A549 (cell line): ENCODE results near the gene MACROD1. TPM values are rescaled to one million over a fixed set of nuclear protein-coding genes. Genes with fewer than 3 reads are reported as not detected.

Experiments used
- ATAC-seq, 2 experiments: fragments of 200-7000 bp in 1 of 2; fragments of >200 bp in 1 of 2; cut with Nextera tagmentation in 1 of 2; cut with Tn5 transposase in 1 of 2; 3 replicates each; pipeline versions ENCODE4 v1.8.0 to v1.9.1; 2018 to 2020; ENCODE audit warnings: mild to moderate bottlenecking in 1 of 2, moderate library complexity in 1 of 2
- CTCF ChIA-PET: fragments of 300-600 bp; sonication (Branson Sonifier 250); formaldehyde crosslinking; extraction: SDS; loops from one replicate; lab custom pipeline; 2021; ENCODE audit warnings: antibody characterized with exemption, inconsistent platforms; lab: Yijun Ruan, JAX
- POLR2A ChIA-PET: fragments of 350-600 bp; formaldehyde crosslinking; extraction: SDS; loops from one replicate; lab custom pipeline; 2021; ENCODE audit warnings: antibody characterized with exemption, inconsistent platforms; lab: Yijun Ruan, JAX
- DNase-seq, 2 experiments: peaks; one replicate each; pipeline versions ENCODE4 v3.0.0 to v3.0.0-alpha.2; 2011 to 2016; ENCODE audit warnings: low read depth in 1 of 2, low spot score in 1 of 2
- FAIRE-seq: peaks from 2 replicates; lab custom pipeline; 2011; peaks lifted over from hg19 to GRCh38; lab: Jason Lieb, UNC
- H3K27ac ChIP-seq, 2 experiments: fragments of >200 bp; sonication (Bioruptor Twin); formaldehyde crosslinking; 3 replicates each; pipeline ENCODE4 v1.5.1; 2016 to 2017
- H3K4me1 ChIP-seq: fragments of >200 bp; sonication (Bioruptor Twin); formaldehyde crosslinking; 3 replicates; pipeline ENCODE4 v1.6.1; 2016
- H3K4me2 ChIP-seq: fragments of >200 bp; sonication (Bioruptor Twin); formaldehyde crosslinking; 3 replicates; pipeline ENCODE4 v1.6.1; 2016
- H3K4me3 ChIP-seq: fragments of >200 bp; sonication (Bioruptor Twin); formaldehyde crosslinking; 3 replicates; pipeline ENCODE4 v1.5.1; 2016
- H3K9me3 ChIP-seq: fragments of >200 bp; sonication (Bioruptor Twin); formaldehyde crosslinking; 3 replicates; pipeline ENCODE4 v1.6.1; 2016
- CTCF ChIP-seq: fragments of >200 bp; sonication (Bioruptor Twin); formaldehyde crosslinking; IDR thresholded peaks from 3 replicates; pipeline ENCODE4 v1.5.1; 2016
- E2F6 ChIP-seq: IDR thresholded peaks from 2 replicates; pipeline ENCODE4 v1.6.1; 2012; ENCODE audit warnings: low read depth, borderline replicate concordance
- FOSL2 ChIP-seq, 2 experiments: fragments of 450-650 bp in 1 of 2; fragments of >200 bp in 1 of 2; sonication (Bioruptor Twin) in 1 of 2; formaldehyde crosslinking; IDR thresholded peaks; 2 replicates each; pipeline versions ENCODE4 v1.5.0 to v1.6.1; 2016 to 2020; ENCODE audit warnings: mild to moderate bottlenecking in 1 of 2, moderate library complexity in 1 of 2
- HOXB5 ChIP-seq: fragments of 250-450 bp; sonication (Bioruptor Pico); IDR thresholded peaks from 2 replicates; pipeline ENCODE4 v1.5.0; 2020; ENCODE audit warnings: mild to moderate bottlenecking, moderate library complexity
- MAZ ChIP-seq: fragments of 150-350 bp; IDR thresholded peaks from 2 replicates; pipeline ENCODE4 v1.6.1; 2014; ENCODE audit warnings: antibody characterized with exemption, low read depth, low read length, borderline replicate concordance
- TP53 ChIP-seq: fragments of 250-450 bp; sonication (Bioruptor Pico); IDR thresholded peaks from 2 replicates; pipeline ENCODE4 v1.5.0; 2021; ENCODE audit warnings: mild to moderate bottlenecking, moderate library complexity
- USF2 ChIP-seq: fragments of 450-650 bp; IDR thresholded peaks from 2 replicates; pipeline ENCODE4 v1.6.1; 2014; ENCODE audit warnings: antibody characterized with exemption
- ZSCAN20 ChIP-seq: fragments of 250-450 bp; sonication (Bioruptor Pico); IDR thresholded peaks from 2 replicates; pipeline ENCODE4 v1.8.0; 2022; ENCODE audit warnings: mild to moderate bottlenecking, moderate library complexity
- WGBS: methylation state at CpG from one replicate; pipeline ENCODE4 v1.1.6; 2017; ENCODE audit errors: missing lambda C conversion rate; 5-methylcytosine and 5-hydroxymethylcytosine counted together
- polyA plus RNA-seq, 4 experiments: library from polyadenylated mRNA; depleted of rRNA in 3 of 4; stranded (reverse); fragments of >200 nt; fragmentation: RNase III in 1 of 4; extraction: RNeasy Plus Mini Kit Qiagen cat#74134 plus additional on column Dnase treatment in 1 of 4; gene quantifications; 2 replicates in 3 of 4; 3 replicates in 1 of 4; pipeline ENCODE4 v1.2.3, GENCODE V29; 2011 to 2017

The MACROD1 gene
- polyA plus RNA-seq, 2 of the 4 experiments (the other 2 are of a cell fraction) = 15.1 to 16.6 TPM

GRCh38 chr11:64058494-64058893 is 107.4 kb downstream of the MACROD1 start (continued):
- no peak for TF ChIP-seq USF2
- TF ChIP-seq FOSL2 (IDR thresholded peaks at IDR 0.05) = no peak
- TF ChIP-seq FOSL2 (CRISPR knock-in tag; IDR thresholded peaks at IDR 0.05) = no peak
- TF ChIP-seq CTCF = no peak

- DNase-seq (no peak), ATAC-seq (no peak), FAIRE-seq (no peak)
- no peak for TF ChIP-seq TP53 (CRISPR knock-in tag)
- TF ChIP-seq MAZ = no peak
- TF ChIP-seq E2F6 = no peak
- TF ChIP-seq HOXB5 = no peak
- no peak for TF ChIP-seq ZSCAN20 (CRISPR knock-in tag)
- TF ChIP-seq CTCF = no peak
- TF ChIP-seq USF2 = no peak
- H3K4me2 ChIP-seq = no peak overlapping the region
- WGBS = 92% methylated on average over 10 of the region's 10 CpGs
- H3K4me1 ChIP-seq = peaks cover 8% of the 10 kb centered on the region; the same call in 2 of the 3 replicates
- H3K27ac ChIP-seq = no peak overlapping the region
- H3K4me3 ChIP-seq = no peak overlapping the region
- ChIA-PET POLR2A (no interaction called here), CTCF (interaction anchor here (0.7 kb wide), 1 partner anchor 10 kb away, joined by 3 read pairs; no protein-coding TSS in a partner anchor)
- no peaks in the 10 kb centered on the region for H3K9me3 ChIP-seq
These were observed 108.0 kb downstream of the MACROD1 start for GRCh38 chr11:64057890-64058289.

- Histone ChIP-seq H3K4me2 (no peak overlapping the region), H3K27ac (no peak overlapping the region), H3K4me1 (peaks cover 8% of the 10 kb centered on the region; the same call in 2 of the 3 replicates), H3K9me3 (no peaks in the 10 kb centered on the region)
- POLR2A ChIA-PET = no interaction called here
- TF ChIP-seq CTCF = no peak
- TF ChIP-seq, all 56 proteins: peak for 0
- DNase-seq (no peak), FAIRE-seq (no peak), ATAC-seq (no peak)
- no peak overlapping the region for H3K4me3 ChIP-seq
- WGBS = 85% methylated on average over 7 of the region's 13 CpGs
- CTCF ChIA-PET = interaction anchor here (0.6 to 2.1 kb wide), 2 partner anchors 96 to 214 kb away, joined by 4 to 6 read pairs; no protein-coding TSS in a partner anchor
These were observed 109.1 kb downstream of the MACROD1 start for GRCh38 chr11:64056861-64057260.
